Measurements from ENCODE around the gene PADI6.

DNA sequence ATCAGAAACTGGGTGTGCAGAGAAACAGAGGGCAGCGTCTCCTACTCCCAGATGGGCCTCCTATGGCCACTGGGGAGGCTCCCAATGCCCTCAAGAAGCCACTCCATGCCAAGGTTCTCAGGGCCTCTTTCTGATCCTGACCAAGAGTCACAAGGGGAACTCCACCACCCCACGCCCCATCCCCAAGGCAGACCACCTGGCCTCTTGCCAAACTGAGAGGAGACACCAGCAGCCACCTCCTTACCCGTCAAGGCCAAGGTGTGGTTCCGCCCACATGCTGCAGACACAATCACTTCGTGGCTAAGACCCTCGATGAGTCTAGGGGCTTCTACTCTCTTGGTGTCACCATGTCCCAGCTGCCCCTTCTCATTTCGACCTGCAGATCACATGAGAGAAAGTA lies 50.5 kb downstream of the PADI6 start:
- TF ChIP-seq GATA3 (IDR thresholded peaks at IDR 0.05; ENCODE audit: low read depth, low read length) (no peak), GATA2 (IDR thresholded peaks at IDR 0.05; ENCODE audit: low read depth, low read length) (no peak)

All from SH-SY5Y (cell line).